HPDE6-E6E7 (cell line): ENCODE data around the gene OR2T5.
"Not testable (repeated sequence)": the region's sequence is repeated elsewhere in the genome, so short reads cannot be mapped to it uniquely, and the experiment has no call there.

Experiments used
- DNase-seq: peaks from one replicate; pipeline ENCODE4 v3.0.0; 2011; ENCODE audit warnings: missing footprints; ENCODE audit errors: extremely low spot score

OR2T5 gene

GRCh38 chr1:248500305-248501035 is 12.1 kb downstream of the OR2T5 start:
- DNase-seq: not testable (repeated sequence)

- not testable (repeated sequence) for DNase-seq
These were observed 19.4 kb downstream of the OR2T5 start, which contains the start of gene OR2G6 for GRCh38 chr1:248507773-248508172. OR2G6 (plus strand) TSS chr1:248508073; CDS start chr1:248521647, 13,574 bp downstream.

GRCh38 chr1:248510217-248510616 is 21.8 kb downstream of the OR2T5 start:
- not testable (repeated sequence) for DNase-seq

- DNase-seq: no peak
These were observed 33.5 kb downstream of the OR2T5 start for GRCh38 chr1:248521856-248522255.

GRCh38 chr1:248537449-248537848 is 49.1 kb downstream of the OR2T5 start:
- not testable (repeated sequence) for DNase-seq
